ENCODE results near the gene CALR3.

GRCh38 chr19:16455489-16455888 is 40.5 kb downstream of the CALR3 start:
- TF ChIP-seq CTCF (IDR thresholded peaks at IDR 0.05; ENCODE audit: low read depth, low read length) = no peak
- TF ChIP-seq EZH2phosphoT487 (IDR thresholded peaks at IDR 0.05; ENCODE audit: low read depth) = no peak

Measured in OCI-LY3 (cell line).